ENCODE data around the gene HOXC11.

The HOXC11 gene

DNA sequence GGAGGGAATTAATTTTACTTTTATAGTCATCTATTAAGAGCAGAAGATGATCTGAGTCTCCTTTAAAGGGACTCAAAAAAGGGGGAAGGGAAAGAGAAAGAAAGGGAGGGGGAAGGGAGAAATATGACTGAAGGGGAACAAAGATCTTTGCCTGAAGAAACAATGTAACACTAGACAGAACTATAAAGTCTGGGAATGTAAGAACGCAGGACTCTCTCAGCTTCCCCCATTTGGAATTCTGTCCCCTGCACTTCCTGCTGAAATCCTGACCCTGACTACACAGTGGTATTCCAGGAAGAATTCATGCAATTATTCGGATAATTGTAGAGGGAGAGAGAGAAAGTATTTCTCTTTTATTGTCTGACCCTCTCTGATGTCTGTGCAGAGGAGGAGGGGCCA lies 8.6 kb upstream of the HOXC11 start:
- Histone ChIP-seq H3K9ac (ENCODE audit: low read depth, low read length) (no peak overlapping the region), H3K27me3 (ENCODE audit: control insufficient read depth, insufficient read depth, low read length) (peaks cover 100% of the 10 kb centered on the region), H3K4me1 (ENCODE audit: control insufficient read depth, insufficient read depth, low read length) (no peaks in the 10 kb centered on the region), H3K9me3 (ENCODE audit: control insufficient read depth, insufficient read depth, low read length) (no peaks in the 10 kb centered on the region), H3K36me3 (ENCODE audit: control insufficient read depth, insufficient read depth, low read length) (no peaks in the 10 kb centered on the region), H3K4me3 (ENCODE audit: low read depth, low read length) (peak overlapping the region; percentile 7)

DNA sequence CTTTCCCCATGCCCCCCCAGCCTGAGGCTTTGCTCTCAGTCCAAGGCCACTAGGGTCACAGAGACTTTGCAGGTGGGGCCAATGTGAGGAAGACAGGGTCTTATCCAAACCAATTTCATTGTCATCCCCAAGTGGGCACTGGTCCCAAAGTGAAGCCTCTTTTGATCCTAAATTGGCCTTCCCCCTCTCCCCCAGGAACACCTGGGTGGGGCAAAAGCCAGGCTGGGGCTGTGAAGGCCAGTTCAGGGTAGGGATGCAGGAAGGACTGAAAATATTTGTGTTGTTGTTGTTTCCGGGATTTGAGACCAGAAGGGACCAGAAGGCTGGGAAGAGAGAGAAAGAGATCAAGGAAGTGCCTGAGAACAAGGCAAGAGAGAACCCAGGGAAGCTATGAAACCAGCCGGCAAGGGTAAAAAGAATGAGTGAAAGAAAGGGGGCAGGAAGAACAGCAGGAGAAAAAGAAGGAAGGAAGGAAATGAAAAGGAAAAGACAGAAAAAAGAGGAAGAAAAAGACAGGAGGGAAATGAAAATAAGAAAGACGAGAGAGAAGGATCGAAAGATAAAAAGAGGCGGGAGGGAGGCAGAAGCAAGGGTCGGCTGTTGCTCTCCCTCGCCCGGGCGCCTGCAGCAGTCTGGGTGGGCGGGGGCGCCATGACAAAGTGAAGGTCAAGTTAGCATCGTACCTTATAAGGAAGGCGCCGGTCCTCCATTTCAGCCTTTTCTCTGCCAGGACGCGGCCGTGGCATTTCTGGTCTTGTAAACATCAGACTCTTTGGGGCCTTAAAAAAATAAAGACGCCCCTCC lies 7.4 kb upstream of the HOXC11 start:
- H3K4me3 ChIP-seq (ENCODE audit: low read depth, low read length): peak overlapping the region; percentile 30
- H3K27me3 ChIP-seq (ENCODE audit: control insufficient read depth, insufficient read depth, low read length): peaks cover 100% of the 10 kb centered on the region
- H3K36me3 ChIP-seq (ENCODE audit: control insufficient read depth, insufficient read depth, low read length): no peaks in the 10 kb centered on the region
- H3K9me3 ChIP-seq (ENCODE audit: control insufficient read depth, insufficient read depth, low read length): no peaks in the 10 kb centered on the region
- no peak overlapping the region for H3K9ac ChIP-seq (ENCODE audit: low read depth, low read length)
- H3K4me1 ChIP-seq (ENCODE audit: control insufficient read depth, insufficient read depth, low read length): no peaks in the 10 kb centered on the region

DNA sequence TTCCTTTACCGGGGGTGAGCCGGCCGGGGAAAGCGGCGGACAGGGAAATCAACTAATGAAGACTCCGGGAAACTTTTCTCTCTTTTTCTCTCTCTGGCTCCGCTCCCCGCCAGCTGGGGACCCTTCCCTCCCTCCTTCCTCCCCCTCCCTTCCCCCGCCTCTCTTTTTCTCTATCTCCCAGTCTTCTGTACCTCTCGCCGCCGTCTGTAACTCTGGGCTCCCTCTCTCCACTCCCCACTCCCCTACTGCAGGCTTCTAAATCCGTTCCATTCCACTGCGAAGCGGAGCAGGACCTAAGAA lies 6.9 kb upstream of the HOXC11 start:
- H3K9ac ChIP-seq (ENCODE audit: low read depth, low read length): no peak overlapping the region
- H3K27me3 ChIP-seq (ENCODE audit: control insufficient read depth, insufficient read depth, low read length): peaks cover 100% of the 10 kb centered on the region
- no peaks in the 10 kb centered on the region for H3K4me1 ChIP-seq (ENCODE audit: control insufficient read depth, insufficient read depth, low read length)
- no peaks in the 10 kb centered on the region for H3K9me3 ChIP-seq (ENCODE audit: control insufficient read depth, insufficient read depth, low read length)
- H3K4me3 ChIP-seq (ENCODE audit: low read depth, low read length): peak overlapping the region; percentile 30
- H3K36me3 ChIP-seq (ENCODE audit: control insufficient read depth, insufficient read depth, low read length): no peaks in the 10 kb centered on the region

DNA sequence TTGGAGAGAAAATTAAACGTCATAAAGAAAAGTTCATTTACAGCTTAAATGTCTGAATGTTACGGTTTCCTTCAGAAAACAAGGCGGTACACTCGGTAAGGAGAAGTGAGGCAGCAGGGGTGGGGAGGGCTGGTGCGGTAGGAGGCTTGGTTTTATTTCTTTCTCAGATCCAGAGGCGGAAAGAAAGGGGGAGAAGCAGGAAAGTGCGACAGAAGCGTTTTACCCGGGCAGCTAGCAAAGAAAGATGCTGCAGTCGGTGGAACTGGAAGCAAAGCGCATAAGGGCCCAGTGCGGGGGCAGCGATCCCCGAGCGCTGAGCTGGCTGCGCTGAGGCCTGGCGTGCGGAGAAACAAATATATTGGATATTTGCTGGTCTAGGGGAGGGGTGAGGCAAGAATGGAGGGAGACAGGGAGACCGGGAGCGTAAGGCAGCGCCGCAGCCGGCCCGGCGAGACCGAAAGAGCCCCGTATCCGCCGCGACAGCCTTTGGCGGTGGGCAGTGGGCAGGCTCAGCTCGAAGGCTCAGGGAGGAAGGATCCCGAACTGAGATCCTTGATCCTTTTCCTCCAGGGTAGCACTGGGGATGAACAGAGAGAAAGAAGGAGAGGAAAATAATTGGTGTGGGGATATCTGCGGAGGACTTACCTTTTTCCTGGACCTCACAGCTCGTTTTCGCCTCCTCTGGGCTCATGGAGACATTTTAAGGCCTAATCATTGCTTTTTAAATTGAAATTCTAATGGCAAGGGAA lies 6.4 kb upstream of the HOXC11 start:
- Histone ChIP-seq H3K9me3 (ENCODE audit: control insufficient read depth, insufficient read depth, low read length) (no peaks in the 10 kb centered on the region), H3K9ac (ENCODE audit: low read depth, low read length) (no peak overlapping the region), H3K36me3 (ENCODE audit: control insufficient read depth, insufficient read depth, low read length) (no peaks in the 10 kb centered on the region), H3K4me1 (ENCODE audit: control insufficient read depth, insufficient read depth, low read length) (no peaks in the 10 kb centered on the region), H3K4me3 (ENCODE audit: low read depth, low read length) (peak overlapping the region; percentile 27), H3K27me3 (ENCODE audit: control insufficient read depth, insufficient read depth, low read length) (peaks cover 100% of the 10 kb centered on the region)

DNA sequence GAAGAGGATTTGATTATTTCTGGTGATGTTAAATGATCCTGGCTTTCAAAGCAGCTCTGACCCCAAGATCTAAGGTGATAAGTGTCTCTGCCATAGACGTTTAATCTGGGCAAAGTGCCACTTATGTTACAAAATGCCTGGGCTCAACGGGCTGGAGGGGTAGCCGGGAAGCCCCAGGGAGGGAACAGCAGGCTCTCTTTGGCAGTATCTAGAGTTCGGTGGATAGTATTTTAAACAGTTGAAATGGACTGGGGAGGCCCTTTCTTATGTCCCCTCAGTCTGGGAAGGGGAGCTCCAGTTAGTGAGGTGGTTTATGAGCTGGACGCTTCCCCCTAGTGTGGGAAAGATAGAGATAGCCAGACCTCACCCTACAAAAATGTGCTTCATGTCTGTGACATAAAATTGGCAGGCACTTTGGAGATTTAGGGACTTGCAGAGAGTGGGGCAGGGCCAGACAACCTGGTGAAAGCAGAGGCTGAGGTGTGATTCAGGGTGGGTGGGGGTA lies 5.5 kb upstream of the HOXC11 start:
- peak overlapping the region; percentile 27 for H3K4me3 ChIP-seq (ENCODE audit: low read depth, low read length)
- no peak overlapping the region for H3K9ac ChIP-seq (ENCODE audit: low read depth, low read length)
- no peaks in the 10 kb centered on the region for H3K9me3 ChIP-seq (ENCODE audit: control insufficient read depth, insufficient read depth, low read length)
- no peaks in the 10 kb centered on the region for H3K4me1 ChIP-seq (ENCODE audit: control insufficient read depth, insufficient read depth, low read length)
- H3K36me3 ChIP-seq (ENCODE audit: control insufficient read depth, insufficient read depth, low read length): no peaks in the 10 kb centered on the region
- H3K27me3 ChIP-seq (ENCODE audit: control insufficient read depth, insufficient read depth, low read length): peaks cover 100% of the 10 kb centered on the region

DNA sequence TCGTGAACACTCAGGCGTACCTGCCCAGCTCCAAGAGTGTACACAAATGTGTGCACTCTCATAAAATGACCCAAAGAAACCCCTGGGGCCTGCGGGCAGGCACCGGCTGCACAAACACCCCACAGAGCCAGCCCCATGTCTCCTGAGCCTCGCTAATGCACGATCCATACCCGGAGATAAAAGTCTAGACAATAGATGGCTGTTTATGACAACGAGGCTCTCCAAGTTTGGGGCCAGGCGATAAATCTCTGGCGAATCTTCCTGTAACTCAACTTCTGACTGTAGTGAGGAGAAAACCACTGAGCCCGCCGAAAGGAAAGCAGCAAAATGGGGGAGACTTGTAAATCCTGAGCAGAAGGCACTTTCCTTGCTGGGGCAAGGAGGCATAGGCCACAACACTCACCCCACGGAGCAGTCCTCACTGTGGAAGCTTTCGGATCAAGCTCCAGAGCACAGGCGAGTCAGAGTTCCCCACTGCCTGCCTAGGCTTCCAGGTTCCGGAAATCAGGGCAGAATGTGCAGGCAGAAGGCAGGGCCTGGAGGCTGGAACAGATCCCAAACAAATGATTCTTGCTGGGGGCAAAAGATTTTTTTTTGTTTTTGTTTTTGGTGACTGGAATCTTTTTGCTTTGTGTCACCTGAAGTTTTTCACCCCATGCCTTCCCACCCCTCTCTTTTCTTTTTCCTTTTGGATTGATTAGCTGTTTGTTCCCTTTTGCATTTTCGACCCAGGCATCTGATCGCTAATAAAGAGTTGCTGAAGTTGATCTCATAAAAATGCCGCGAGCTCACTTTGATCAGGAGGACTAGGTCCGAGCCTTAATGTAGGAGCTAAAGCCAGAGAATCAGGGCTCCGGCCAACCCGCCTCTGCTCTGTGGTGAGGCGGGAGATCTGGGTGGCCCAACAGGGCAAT lies 4.5 kb upstream of the HOXC11 start:
- Histone ChIP-seq H3K36me3 (ENCODE audit: control insufficient read depth, insufficient read depth, low read length) (no peaks in the 10 kb centered on the region), H3K9ac (ENCODE audit: low read depth, low read length) (no peak overlapping the region), H3K27me3 (ENCODE audit: control insufficient read depth, insufficient read depth, low read length) (peaks cover 100% of the 10 kb centered on the region), H3K4me3 (ENCODE audit: low read depth, low read length) (peak overlapping the region; percentile 24), H3K9me3 (ENCODE audit: control insufficient read depth, insufficient read depth, low read length) (no peaks in the 10 kb centered on the region), H3K4me1 (ENCODE audit: control insufficient read depth, insufficient read depth, low read length) (no peaks in the 10 kb centered on the region)

DNA sequence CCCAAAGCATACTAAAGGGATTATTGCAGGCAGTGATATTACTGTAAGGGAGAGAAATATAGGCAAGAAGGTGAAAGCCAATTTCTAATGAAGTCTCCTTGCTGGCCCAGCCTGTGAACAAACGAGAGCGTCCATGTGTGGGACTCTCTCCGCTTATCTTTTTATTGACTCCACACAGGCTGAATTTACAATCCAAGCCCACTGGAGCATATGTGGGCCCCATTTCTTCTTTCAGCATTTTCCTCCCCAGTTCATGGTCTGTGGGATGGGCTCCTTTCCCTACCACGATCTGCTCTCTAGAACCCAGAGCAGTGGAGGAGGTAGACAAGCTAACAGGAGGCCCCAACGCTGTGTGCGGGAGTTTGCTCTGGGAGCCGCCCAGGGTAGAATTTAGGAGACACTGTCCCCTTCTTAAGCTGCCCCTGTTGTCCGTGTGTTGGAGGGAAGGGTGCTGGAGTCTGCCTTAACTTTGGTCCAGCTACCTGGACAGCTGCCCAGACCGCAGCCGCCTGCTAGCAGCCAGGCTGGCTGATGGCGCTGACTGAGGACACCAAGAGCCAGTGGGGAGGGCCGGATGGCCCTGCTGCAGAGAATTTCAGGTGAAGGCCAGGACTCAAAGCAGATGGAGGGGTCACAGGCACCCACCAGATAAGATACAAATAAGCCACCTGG lies 3.2 kb upstream of the HOXC11 start:
- Histone ChIP-seq H3K9me3 (ENCODE audit: control insufficient read depth, insufficient read depth, low read length) (no peaks in the 10 kb centered on the region), H3K9ac (ENCODE audit: low read depth, low read length) (no peak overlapping the region), H3K4me3 (ENCODE audit: low read depth, low read length) (peak overlapping the region; percentile 8), H3K4me1 (ENCODE audit: control insufficient read depth, insufficient read depth, low read length) (no peaks in the 10 kb centered on the region), H3K27me3 (ENCODE audit: control insufficient read depth, insufficient read depth, low read length) (peaks cover 100% of the 10 kb centered on the region), H3K36me3 (ENCODE audit: control insufficient read depth, insufficient read depth, low read length) (no peaks in the 10 kb centered on the region)

DNA sequence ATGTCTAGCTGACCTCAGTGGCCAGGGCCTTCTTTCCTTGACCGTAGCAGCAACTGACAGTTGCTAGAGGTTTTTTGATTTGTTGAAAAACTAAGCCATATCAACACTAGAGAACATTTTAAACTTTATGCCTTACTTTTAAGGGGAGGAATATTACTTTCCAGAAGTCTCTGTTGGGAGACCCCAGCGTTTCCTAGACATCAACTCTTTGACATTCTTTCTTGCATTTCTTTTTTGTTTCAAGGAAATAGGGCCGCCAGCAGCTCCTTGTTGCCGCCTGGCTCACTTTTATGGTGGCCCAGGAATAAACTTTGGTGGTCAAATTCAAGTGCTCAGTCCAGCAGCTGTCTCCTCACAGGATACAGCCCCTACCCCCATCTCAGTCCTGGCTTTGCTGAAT lies 2.5 kb upstream of the HOXC11 start:
- peaks cover 100% of the 10 kb centered on the region for H3K27me3 ChIP-seq (ENCODE audit: control insufficient read depth, insufficient read depth, low read length)

DNA sequence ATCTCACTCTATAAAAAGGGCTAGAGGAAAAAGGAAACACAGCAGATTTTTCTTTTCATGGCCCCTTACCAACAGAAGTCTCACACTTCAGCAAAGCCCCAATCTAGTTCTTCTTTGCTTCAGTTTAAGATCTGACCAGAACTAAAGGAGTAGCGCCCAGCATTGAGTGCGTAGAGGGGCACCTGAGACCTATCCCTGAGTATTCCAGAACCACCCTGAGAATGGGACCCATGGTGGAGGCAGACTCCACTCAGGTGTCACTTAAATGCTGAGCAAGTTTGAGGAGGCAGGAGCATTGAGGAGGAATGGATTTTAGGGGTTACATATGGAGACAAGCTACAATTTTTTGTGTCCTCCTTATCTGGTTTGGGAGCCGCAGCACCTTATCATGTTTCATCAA lies 1.8 kb upstream of the HOXC11 start:
- Histone ChIP-seq H3K36me3 (ENCODE audit: control insufficient read depth, insufficient read depth, low read length) (no peaks in the 10 kb centered on the region), H3K4me1 (ENCODE audit: control insufficient read depth, insufficient read depth, low read length) (no peaks in the 10 kb centered on the region), H3K9ac (ENCODE audit: low read depth, low read length) (no peak overlapping the region), H3K4me3 (ENCODE audit: low read depth, low read length) (peak overlapping the region; percentile 22), H3K9me3 (ENCODE audit: control insufficient read depth, insufficient read depth, low read length) (no peaks in the 10 kb centered on the region), H3K27me3 (ENCODE audit: control insufficient read depth, insufficient read depth, low read length) (peaks cover 100% of the 10 kb centered on the region)

More for the DNA sequence above, 2.5 kb upstream of the HOXC11 start:
- H3K4me1 ChIP-seq (ENCODE audit: control insufficient read depth, insufficient read depth, low read length): no peaks in the 10 kb centered on the region
- H3K9me3 ChIP-seq (ENCODE audit: control insufficient read depth, insufficient read depth, low read length): no peaks in the 10 kb centered on the region
- no peak overlapping the region for H3K4me3 ChIP-seq (ENCODE audit: low read depth, low read length)
- no peaks in the 10 kb centered on the region for H3K36me3 ChIP-seq (ENCODE audit: control insufficient read depth, insufficient read depth, low read length)
- H3K9ac ChIP-seq (ENCODE audit: low read depth, low read length): no peak overlapping the region

DNA sequence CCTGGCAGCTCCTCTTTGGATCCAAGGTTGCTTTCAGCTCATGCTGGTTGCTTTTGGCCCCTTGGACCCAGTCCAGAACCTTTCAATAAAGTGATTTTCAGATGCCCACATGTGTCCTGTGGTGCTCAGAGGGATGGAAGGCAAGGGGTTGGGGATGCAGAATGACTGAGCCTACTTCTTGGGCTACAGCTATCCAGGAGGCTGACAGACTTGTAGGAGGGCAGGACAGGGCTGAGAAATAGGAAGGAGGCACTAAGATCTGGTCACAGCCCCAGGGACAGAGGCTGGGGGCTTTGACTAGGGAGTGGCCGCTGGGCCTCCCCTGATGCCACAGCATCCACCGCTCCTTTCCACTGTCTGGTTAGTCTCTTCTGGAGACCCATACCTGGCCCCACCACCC lies 1.2 kb upstream of the HOXC11 start:
- Histone ChIP-seq H3K4me1 (ENCODE audit: control insufficient read depth, insufficient read depth, low read length) (no peaks in the 10 kb centered on the region), H3K9ac (ENCODE audit: low read depth, low read length) (no peak overlapping the region), H3K9me3 (ENCODE audit: control insufficient read depth, insufficient read depth, low read length) (no peaks in the 10 kb centered on the region), H3K27me3 (ENCODE audit: control insufficient read depth, insufficient read depth, low read length) (peaks cover 100% of the 10 kb centered on the region), H3K36me3 (ENCODE audit: control insufficient read depth, insufficient read depth, low read length) (no peaks in the 10 kb centered on the region), H3K4me3 (ENCODE audit: low read depth, low read length) (peak overlapping the region; percentile 22)

DNA sequence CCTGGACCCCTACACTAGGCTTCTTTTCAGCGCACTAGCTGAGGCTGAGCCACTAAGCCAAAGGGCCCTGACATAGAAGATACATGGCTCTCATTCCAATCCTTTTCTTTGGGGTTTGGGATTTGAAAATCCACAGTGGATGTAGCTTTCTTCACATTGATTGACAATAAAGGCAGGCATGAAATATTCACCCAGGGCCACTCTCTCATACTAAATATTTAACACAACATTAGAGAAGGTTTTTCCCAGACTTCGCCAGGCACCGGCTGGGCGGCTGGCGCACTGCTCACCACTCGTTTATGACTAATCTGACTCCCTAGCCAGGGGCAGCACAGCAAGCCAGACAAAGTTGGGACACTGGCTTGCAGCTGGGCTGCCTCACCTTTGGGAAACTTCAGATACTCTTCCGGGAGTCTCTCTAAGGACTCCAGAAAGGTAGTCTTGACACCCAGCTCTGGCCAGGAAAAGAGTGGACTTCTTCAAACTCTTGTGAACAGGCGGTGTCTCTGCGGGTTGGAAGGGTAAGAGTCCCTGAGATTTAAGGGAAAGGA lies 699 bp upstream of the HOXC11 start:
- no peaks in the 10 kb centered on the region for H3K4me1 ChIP-seq (ENCODE audit: control insufficient read depth, insufficient read depth, low read length)

More for the DNA sequence above, 699 bp upstream of the HOXC11 start:
- Histone ChIP-seq H3K36me3 (ENCODE audit: control insufficient read depth, insufficient read depth, low read length) (no peaks in the 10 kb centered on the region), H3K9me3 (ENCODE audit: control insufficient read depth, insufficient read depth, low read length) (no peaks in the 10 kb centered on the region), H3K4me3 (ENCODE audit: low read depth, low read length) (peak overlapping the region; percentile 24), H3K27me3 (ENCODE audit: control insufficient read depth, insufficient read depth, low read length) (peaks cover 100% of the 10 kb centered on the region), H3K9ac (ENCODE audit: low read depth, low read length) (no peak overlapping the region)

Measured in iPS-15b (cell line).